ENCODE data around the gene UBXN6. TPM values are rescaled to one million over a fixed set of nuclear protein-coding genes. Genes with fewer than 3 reads are reported as not detected.

Gene UBXN6
- total RNA-seq, 1 donor: 53.4 TPM

GRCh38 chr19:4416268-4416667, 41.3 kb downstream of the UBXN6 start:
- H3K4me3 ChIP-seq (ENCODE audit: low read length): no peak overlapping the region
- no peaks in the 10 kb centered on the region for H3K9me3 ChIP-seq (ENCODE audit: low read depth, low read length)
- no peaks in the 10 kb centered on the region for H3K4me1 ChIP-seq (ENCODE audit: insufficient read depth, low read length)
- H3K27me3 ChIP-seq (ENCODE audit: insufficient read depth, low read length): no peaks in the 10 kb centered on the region

- H3K4me3 ChIP-seq (ENCODE audit: low read length): no peak overlapping the region
- H3K9me3 ChIP-seq (ENCODE audit: low read depth, low read length): no peaks in the 10 kb centered on the region
- H3K4me1 ChIP-seq (ENCODE audit: insufficient read depth, low read length): no peaks in the 10 kb centered on the region
- H3K27me3 ChIP-seq (ENCODE audit: insufficient read depth, low read length): no peaks in the 10 kb centered on the region
Observed at GRCh38 chr19:4415352-4415751, 42.2 kb downstream of the UBXN6 start.

GRCh38 chr19:4414800-4415321, 42.7 kb downstream of the UBXN6 start:
- no peaks in the 10 kb centered on the region for H3K27me3 ChIP-seq (ENCODE audit: insufficient read depth, low read length)
- H3K4me1 ChIP-seq (ENCODE audit: insufficient read depth, low read length): no peaks in the 10 kb centered on the region
- no peaks in the 10 kb centered on the region for H3K9me3 ChIP-seq (ENCODE audit: low read depth, low read length)
- H3K4me3 ChIP-seq (ENCODE audit: low read length): no peak overlapping the region

GRCh38 chr19:4414144-4414799, 43.3 kb downstream of the UBXN6 start:
- Histone ChIP-seq H3K27me3 (ENCODE audit: insufficient read depth, low read length) (no peaks in the 10 kb centered on the region), H3K4me3 (ENCODE audit: low read length) (no peak overlapping the region), H3K4me1 (ENCODE audit: insufficient read depth, low read length) (no peaks in the 10 kb centered on the region), H3K9me3 (ENCODE audit: low read depth, low read length) (no peaks in the 10 kb centered on the region)

GRCh38 chr19:4413588-4413987, 44.0 kb downstream of the UBXN6 start:
- H3K4me1 ChIP-seq (ENCODE audit: insufficient read depth, low read length): no peaks in the 10 kb centered on the region
- no peaks in the 10 kb centered on the region for H3K27me3 ChIP-seq (ENCODE audit: insufficient read depth, low read length)

GRCh38 chr19:4409123-4409933, 48.3 kb downstream of the UBXN6 start:
- Histone ChIP-seq H3K4me1 (ENCODE audit: insufficient read depth, low read length) (no peaks in the 10 kb centered on the region), H3K27me3 (ENCODE audit: insufficient read depth, low read length) (no peaks in the 10 kb centered on the region), H3K9me3 (ENCODE audit: low read depth, low read length) (no peaks in the 10 kb centered on the region), H3K4me3 (ENCODE audit: low read length) (no peak overlapping the region)

More at GRCh38 chr19:4413588-4413987, 44.0 kb downstream of the UBXN6 start:
- Histone ChIP-seq H3K9me3 (ENCODE audit: low read depth, low read length) (no peaks in the 10 kb centered on the region), H3K4me3 (ENCODE audit: low read length) (no peak overlapping the region)

- Histone ChIP-seq H3K4me3 (ENCODE audit: low read length) (no peak overlapping the region), H3K27me3 (ENCODE audit: insufficient read depth, low read length) (no peaks in the 10 kb centered on the region), H3K4me1 (ENCODE audit: insufficient read depth, low read length) (peaks cover 16% of the 10 kb centered on the region), H3K9me3 (ENCODE audit: low read depth, low read length) (no peaks in the 10 kb centered on the region)
Observed at GRCh38 chr19:4406626-4407025, 51.0 kb downstream of the UBXN6 start.

GRCh38 chr19:4405977-4406376, 51.6 kb downstream of the UBXN6 start:
- no peak overlapping the region for H3K4me3 ChIP-seq (ENCODE audit: low read length)
- H3K4me1 ChIP-seq (ENCODE audit: insufficient read depth, low read length): peaks cover 22% of the 10 kb centered on the region
- H3K9me3 ChIP-seq (ENCODE audit: low read depth, low read length): no peaks in the 10 kb centered on the region
- H3K27me3 ChIP-seq (ENCODE audit: insufficient read depth, low read length): no peaks in the 10 kb centered on the region

GRCh38 chr19:4403005-4403761, 54.4 kb downstream of the UBXN6 start:
- Histone ChIP-seq H3K9me3 (ENCODE audit: low read depth, low read length) (no peaks in the 10 kb centered on the region), H3K27me3 (ENCODE audit: insufficient read depth, low read length) (no peaks in the 10 kb centered on the region), H3K4me1 (ENCODE audit: insufficient read depth, low read length) (peaks cover 40% of the 10 kb centered on the region), H3K4me3 (ENCODE audit: low read length) (peak overlapping the region; percentile 83)

- peak within 1 kb of the TSS; percentile 83 for H3K4me3 ChIP-seq (ENCODE audit: low read length)
Observed at GRCh38 chr19:4402171-4403004, 55.2 kb downstream of the UBXN6 start, which contains the start of gene CHAF1A. TSS of gene CHAF1A (plus strand) at chr19:4402640. CDS start at chr19:4402763, 123 bp downstream.

GRCh38 chr19:4401769-4402170, 55.8 kb downstream of the UBXN6 start:
- peak overlapping the region; percentile 14 for H3K4me3 ChIP-seq (ENCODE audit: low read length)
- peaks cover 54% of the 10 kb centered on the region for H3K4me1 ChIP-seq (ENCODE audit: insufficient read depth, low read length)
- H3K27me3 ChIP-seq (ENCODE audit: insufficient read depth, low read length): no peaks in the 10 kb centered on the region
- no peaks in the 10 kb centered on the region for H3K9me3 ChIP-seq (ENCODE audit: low read depth, low read length)

More at GRCh38 chr19:4402171-4403004, 55.2 kb downstream of the UBXN6 start, which contains the start of gene CHAF1A:
- H3K4me1 ChIP-seq (ENCODE audit: insufficient read depth, low read length): peaks cover 48% of the 10 kb centered on the region
- H3K27me3 ChIP-seq (ENCODE audit: insufficient read depth, low read length): no peaks in the 10 kb centered on the region
- H3K9me3 ChIP-seq (ENCODE audit: low read depth, low read length): no peaks in the 10 kb centered on the region

GRCh38 chr19:4400135-4400936, 57.3 kb downstream of the UBXN6 start, which contains the start of gene SH3GL1:
TSS of gene SH3GL1 (minus strand) at chr19:4400547. CDS start at chr19:4400368, 179 bp downstream.
- H3K9me3 ChIP-seq (ENCODE audit: low read depth, low read length): no peaks in the 10 kb centered on the region
- H3K4me1 ChIP-seq (ENCODE audit: insufficient read depth, low read length): peaks cover 58% of the 10 kb centered on the region
- H3K27me3 ChIP-seq (ENCODE audit: insufficient read depth, low read length): no peaks in the 10 kb centered on the region
- H3K4me3 ChIP-seq (ENCODE audit: low read length): peak within 1 kb of the TSS; percentile 83

GRCh38 chr19:4399812-4400134, 57.8 kb downstream of the UBXN6 start:
- Histone ChIP-seq H3K27me3 (ENCODE audit: insufficient read depth, low read length) (no peaks in the 10 kb centered on the region), H3K4me1 (ENCODE audit: insufficient read depth, low read length) (peaks cover 58% of the 10 kb centered on the region), H3K9me3 (ENCODE audit: low read depth, low read length) (no peaks in the 10 kb centered on the region), H3K4me3 (ENCODE audit: low read length) (peak overlapping the region; percentile 83)

Data from mononuclear cell (primary cell).